Testis (tissue), 3 donors: ENCODE results near the gene ZNF213. TPM values are rescaled to one million over a fixed set of nuclear protein-coding genes. Genes with fewer than 3 reads are reported as not detected.

ENCODE experiments used
- DNase-seq: peaks from one replicate; pipeline ENCODE4 v3.0.0-alpha.2; 2019
- H3K27ac ChIP-seq, 2 donors: fragments of 200-600 bp; sonication (generic); one replicate each; pipeline ENCODE4 v1.5.1; 2019
- H3K27me3 ChIP-seq: fragments of 200-600 bp; sonication (generic); one replicate; pipeline ENCODE4 v1.5.1; 2019
- H3K36me3 ChIP-seq: fragments of 200-600 bp; sonication (generic); one replicate; pipeline ENCODE4 v1.5.1; 2017; ENCODE audit warnings: low read depth; ENCODE audit errors: missing control alignments
- H3K4me1 ChIP-seq: fragments of 200-600 bp; sonication (generic); one replicate; pipeline ENCODE4 v1.5.1; 2019
- H3K4me3 ChIP-seq, 2 donors: fragments of 200-600 bp; sonication (generic); one replicate each; pipeline ENCODE4 v1.5.1; 2017 to 2019
- H3K9me3 ChIP-seq: fragments of 200-600 bp; sonication (generic); one replicate; pipeline ENCODE4 v1.5.1; 2017
- POLR2A ChIP-seq: fragments of 450-650 bp; IDR thresholded peaks from one replicate; pipeline ENCODE4 v1.6.1; 2017; ENCODE audit warnings: antibody characterized with exemption, mild to moderate bottlenecking, moderate library complexity
- WGBS, 2 donors: methylation state at CpG; one replicate each; pipeline ENCODE4 v1.1.5; 2018; 5-methylcytosine and 5-hydroxymethylcytosine counted together
- intact Hi-C: fragments of 100-400 bp; cut with DNase I; formaldehyde crosslinking; loops from one replicate; pipeline ENCODE4 v1.15.1; 2023; ENCODE audit warnings: low total_unique reads
- polyA plus RNA-seq: library from polyadenylated mRNA; stranded (reverse); fragments of 350-450 nt; fragmentation: Illumina TruSeq; extraction: RNeasy Lipid Tissue Mini Kit (QIAGEN cat#74804); gene quantifications from one replicate; pipeline ENCODE4 v1.2.3, GENCODE V29; 2014; ENCODE audit warnings: low read depth, low replicate concordance; ENCODE audit not compliant: insufficient read depth
- total RNA-seq, 2 donors: library from RNA; depleted of rRNA; stranded (reverse); fragments of >200 nt; gene quantifications; one replicate each; pipeline ENCODE4 v1.2.3, GENCODE V29; 2016
- TF ChIP-seq, protein P1 (sequence below), 3 experiments: fragments of 450-650 bp in 2 of 3; fragments of 200-600 bp in 1 of 3; sonication (generic) in 1 of 3; IDR thresholded peaks; one replicate each; pipeline ENCODE4 v1.5.1; 2016 to 2019; ENCODE audit warnings: antibody characterized with exemption in 3 of 3, mild to moderate bottlenecking in 2 of 3, moderate library complexity in 1 of 3

ZNF213 gene
- total and polyA plus RNA-seq, 3 donors from 2014 or later: 43.1 to 57.3 (median 46.8) TPM

DNA sequence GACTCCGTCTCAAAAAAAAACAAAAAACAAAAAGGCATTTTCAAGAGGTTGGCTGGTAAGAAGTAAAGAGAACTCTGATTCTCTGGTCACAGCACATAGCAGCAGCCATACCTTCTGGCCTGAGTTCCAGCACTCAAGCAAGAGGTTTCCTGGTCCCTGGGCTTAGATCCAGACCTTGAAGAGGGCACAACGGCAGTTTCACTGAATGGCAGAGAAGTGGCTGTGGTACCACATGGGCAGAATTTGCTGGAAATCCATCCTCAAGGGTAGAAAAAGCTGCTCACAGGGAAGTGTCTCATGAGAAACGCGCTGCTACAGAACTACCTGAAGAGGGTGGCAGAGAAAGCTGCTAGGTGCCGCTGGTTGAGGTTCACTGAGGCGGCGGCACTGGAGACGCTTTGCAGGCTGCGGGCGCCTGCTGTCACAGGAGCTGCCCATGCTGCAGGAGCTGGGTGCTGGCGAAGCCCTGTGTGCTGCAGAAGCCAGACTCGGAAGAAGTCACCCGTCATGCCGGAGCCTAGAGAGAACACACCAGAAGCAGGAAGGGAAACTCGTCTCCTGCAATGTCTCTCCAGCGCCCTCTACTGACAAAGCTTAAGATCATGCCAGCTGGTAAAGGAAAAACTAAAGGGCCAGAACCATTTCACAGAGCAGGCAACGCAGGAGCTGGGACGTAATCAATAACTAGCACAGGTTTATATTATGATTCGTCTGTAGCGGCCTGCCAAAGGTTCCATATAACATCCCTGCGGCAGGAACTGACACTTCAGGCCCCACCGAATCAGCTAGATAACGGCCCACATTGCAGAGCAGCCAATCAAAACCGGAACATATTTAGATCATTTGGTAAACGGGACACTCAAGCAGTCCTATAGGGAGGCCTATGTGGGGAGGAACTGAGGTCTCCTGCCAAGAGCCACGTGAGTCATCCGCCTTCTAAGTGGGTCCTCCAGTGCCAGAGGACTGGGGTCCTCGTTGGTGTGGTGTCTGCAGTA, 5.4 kb upstream of the ZNF213 start:
- TF ChIP-seq POLR2A: no peak
- TF ChIP-seq, protein P1, sequence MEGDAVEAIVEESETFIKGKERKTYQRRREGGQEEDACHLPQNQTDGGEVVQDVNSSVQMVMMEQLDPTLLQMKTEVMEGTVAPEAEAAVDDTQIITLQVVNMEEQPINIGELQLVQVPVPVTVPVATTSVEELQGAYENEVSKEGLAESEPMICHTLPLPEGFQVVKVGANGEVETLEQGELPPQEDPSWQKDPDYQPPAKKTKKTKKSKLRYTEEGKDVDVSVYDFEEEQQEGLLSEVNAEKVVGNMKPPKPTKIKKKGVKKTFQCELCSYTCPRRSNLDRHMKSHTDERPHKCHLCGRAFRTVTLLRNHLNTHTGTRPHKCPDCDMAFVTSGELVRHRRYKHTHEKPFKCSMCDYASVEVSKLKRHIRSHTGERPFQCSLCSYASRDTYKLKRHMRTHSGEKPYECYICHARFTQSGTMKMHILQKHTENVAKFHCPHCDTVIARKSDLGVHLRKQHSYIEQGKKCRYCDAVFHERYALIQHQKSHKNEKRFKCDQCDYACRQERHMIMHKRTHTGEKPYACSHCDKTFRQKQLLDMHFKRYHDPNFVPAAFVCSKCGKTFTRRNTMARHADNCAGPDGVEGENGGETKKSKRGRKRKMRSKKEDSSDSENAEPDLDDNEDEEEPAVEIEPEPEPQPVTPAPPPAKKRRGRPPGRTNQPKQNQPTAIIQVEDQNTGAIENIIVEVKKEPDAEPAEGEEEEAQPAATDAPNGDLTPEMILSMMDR (IDR thresholded peaks at IDR 0.05): peak; percentile 68 to 88 (median 84)

GRCh38 chr16:3131755-3132377, 3.0 kb upstream of the ZNF213 start:
- DNase-seq: peak; percentile 55
- intact Hi-C loops: no loop called here
- H3K4me3 ChIP-seq: no peak overlapping the region
- TF ChIP-seq, protein P1 (IDR thresholded peaks at IDR 0.05): peak in 2 of 3 experiments; percentile 30 to 36
- TF ChIP-seq POLR2A: no peak
- WGBS, 2 donors: 61 to 79% methylated on average over 12 of the region's 12 CpGs
- no peak overlapping the region for H3K27ac ChIP-seq
- H3K9me3 ChIP-seq: no peaks in the 10 kb centered on the region
- H3K4me1 ChIP-seq: peaks cover 18% of the 10 kb centered on the region
- H3K36me3 ChIP-seq: no peaks in the 10 kb centered on the region
- H3K27me3 ChIP-seq: no peaks in the 10 kb centered on the region

More for the DNA sequence above, 5.4 kb upstream of the ZNF213 start:
- peak overlapping the region; percentile 27 to 49 for H3K4me3 ChIP-seq
- no peaks in the 10 kb centered on the region for H3K9me3 ChIP-seq
- WGBS, 2 donors: 10 to 22% methylated on average over 28 of the region's 28 CpGs
- H3K36me3 ChIP-seq: no peaks in the 10 kb centered on the region
- peak overlapping the region in 1 of 2 donors; percentile 68 for H3K27ac ChIP-seq
- no peaks in the 10 kb centered on the region for H3K27me3 ChIP-seq
- DNase-seq: peak; percentile 87
- intact Hi-C loops: loop anchor here (5.0 kb wide), 1 partner anchor 72 kb away; no protein-coding TSS in a partner anchor
- H3K4me1 ChIP-seq: peaks cover 25% of the 10 kb centered on the region

DNA sequence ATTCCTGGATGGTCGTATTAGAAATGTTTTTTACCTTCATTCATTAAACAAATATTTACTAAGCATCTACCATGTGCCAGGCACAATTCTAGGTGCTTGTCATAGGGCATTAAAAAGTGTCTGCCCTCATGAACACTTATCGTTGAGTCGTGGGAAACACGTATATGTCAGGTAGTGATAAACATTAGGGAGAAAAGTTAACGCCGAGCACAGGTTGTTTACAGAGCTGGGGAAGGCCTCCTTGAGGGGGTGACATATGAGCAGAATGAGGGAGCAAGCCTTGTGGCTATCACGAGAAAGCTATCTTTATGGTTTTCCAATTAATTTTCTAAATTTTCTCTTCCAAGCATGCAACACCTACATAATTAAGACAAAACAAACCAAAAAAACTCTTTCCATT, 985 bp upstream of the ZNF213 start:
- DNase-seq: no peak
- peaks cover 14% of the 10 kb centered on the region for H3K4me1 ChIP-seq
- TF ChIP-seq, protein P1 (IDR thresholded peaks at IDR 0.05): no peak
- TF ChIP-seq POLR2A: no peak
- H3K36me3 ChIP-seq: no peaks in the 10 kb centered on the region
- peak overlapping the region; percentile 96 to 97 for H3K27ac ChIP-seq
- no peaks in the 10 kb centered on the region for H3K9me3 ChIP-seq
- H3K4me3 ChIP-seq: peak overlapping the region; percentile 99
- H3K27me3 ChIP-seq: no peaks in the 10 kb centered on the region
- intact Hi-C loops: no loop called here
- 3 to 7% methylated on average over 7 of the region's 7 CpGs for WGBS, 2 donors

- H3K27ac ChIP-seq: peak overlapping the region; percentile 96 to 97
- no peaks in the 10 kb centered on the region for H3K27me3 ChIP-seq
- WGBS, 2 donors: 0 to 1% methylated on average over 14 to 39 of the region's 43 CpGs
- H3K4me1 ChIP-seq: peaks cover 3% of the 10 kb centered on the region
- no peak for DNase-seq
- no peaks in the 10 kb centered on the region for H3K9me3 ChIP-seq
- intact Hi-C loops: no loop called here
- H3K4me3 ChIP-seq: peak overlapping the region; percentile 99
- TF ChIP-seq, protein P1 (IDR thresholded peaks at IDR 0.05): no peak
- TF ChIP-seq POLR2A: no peak
- no peaks in the 10 kb centered on the region for H3K36me3 ChIP-seq
These were observed 392 bp downstream of the ZNF213 start for GRCh38 chr16:3135126-3135715.
